MM.1S (cell line): ENCODE measurements around the gene HS6ST3.

ENCODE experiments used
- CTCF ChIP-seq: fragments of 300-600 bp; sonication (generic); IDR thresholded peaks from 2 replicates; pipeline ENCODE4 v1.5.1; 2016; ENCODE audit warnings: antibody characterized with exemption, low read length, mixed read lengths
- EZH2 ChIP-seq: fragments of 300-600 bp; sonication (generic); optimal IDR thresholded peaks from 2 replicates; pipeline ENCODE3; 2017; ENCODE audit warnings: low read depth, mild to moderate bottlenecking, antibody characterized with exemption, low read length, mixed read lengths
- EZH2phosphoT487 ChIP-seq: fragments of 300-600 bp; sonication (generic); IDR thresholded peaks from 2 replicates; pipeline ENCODE4 v1.6.1; 2018; ENCODE audit warnings: antibody characterized with exemption, low read length

GRCh38 chr13:96080676-96081075 lies 9.2 kb upstream of the HS6ST3 start:
- TF ChIP-seq CTCF, result no peak
- TF ChIP-seq EZH2, result no peak
- TF ChIP-seq EZH2phosphoT487, result no peak
